HEK293T (cell line): ENCODE results near the gene ARMH4.

Experiments
- BHLHE40 ChIP-seq: fragments of 450-650 bp; IDR thresholded peaks from 2 replicates; pipeline ENCODE4 v1.6.1; 2016; ENCODE audit warnings: mild to moderate bottlenecking, moderate library complexity, borderline replicate concordance
- ELF4 ChIP-seq: fragments of 450-650 bp; IDR thresholded peaks from 2 replicates; pipeline ENCODE4 v1.6.1; 2017; ENCODE audit warnings: antibody characterized with exemption
- FOXA1 ChIP-seq: fragments of 450-650 bp; IDR thresholded peaks from 2 replicates; pipeline ENCODE4 v1.6.1; 2016; ENCODE audit warnings: mild to moderate bottlenecking
- FOXK2 ChIP-seq: fragments of 450-650 bp; IDR thresholded peaks from 2 replicates; pipeline ENCODE4 v1.6.1; 2016; ENCODE audit warnings: mild to moderate bottlenecking
- FOXM1 ChIP-seq: fragments of 450-650 bp; IDR thresholded peaks from 2 replicates; pipeline ENCODE4 v1.6.1; 2017; ENCODE audit warnings: mild to moderate bottlenecking, borderline replicate concordance
- HDGF ChIP-seq: fragments of 450-650 bp; IDR thresholded peaks from 2 replicates; pipeline ENCODE4 v1.6.1; 2017; ENCODE audit warnings: antibody characterized with exemption, borderline replicate concordance
- L3MBTL2 ChIP-seq: fragments of 450-650 bp; conservative IDR thresholded peaks from 2 replicates; pipeline ENCODE4 v1.6.1; 2016; ENCODE audit warnings: mild to moderate bottlenecking
- LEF1 ChIP-seq: fragments of 450-650 bp; IDR thresholded peaks from 2 replicates; pipeline ENCODE4 v1.6.1; 2017; ENCODE audit warnings: mild to moderate bottlenecking, borderline replicate concordance
- NFRKB ChIP-seq: fragments of 450-650 bp; IDR thresholded peaks from 2 replicates; pipeline ENCODE4 v1.6.1; 2016; ENCODE audit warnings: mild to moderate bottlenecking, moderate library complexity
- SP1 ChIP-seq: fragments of 450-650 bp; IDR thresholded peaks from 2 replicates; pipeline ENCODE4 v1.6.1; 2017
- SUZ12 ChIP-seq: fragments of 450-650 bp; IDR thresholded peaks from 2 replicates; pipeline ENCODE4 v1.6.1; 2016; ENCODE audit warnings: mild to moderate bottlenecking
- TARDBP ChIP-seq: fragments of 450-650 bp; IDR thresholded peaks from 2 replicates; pipeline ENCODE4 v1.6.1; 2016
- ZNF384 ChIP-seq: fragments of 450-650 bp; IDR thresholded peaks from 2 replicates; pipeline ENCODE4 v1.6.1; 2016
- TF ChIP-seq, protein P1 (sequence below): fragments of 450-650 bp; IDR thresholded peaks from 2 replicates; pipeline ENCODE4 v1.6.1; 2016

DNA sequence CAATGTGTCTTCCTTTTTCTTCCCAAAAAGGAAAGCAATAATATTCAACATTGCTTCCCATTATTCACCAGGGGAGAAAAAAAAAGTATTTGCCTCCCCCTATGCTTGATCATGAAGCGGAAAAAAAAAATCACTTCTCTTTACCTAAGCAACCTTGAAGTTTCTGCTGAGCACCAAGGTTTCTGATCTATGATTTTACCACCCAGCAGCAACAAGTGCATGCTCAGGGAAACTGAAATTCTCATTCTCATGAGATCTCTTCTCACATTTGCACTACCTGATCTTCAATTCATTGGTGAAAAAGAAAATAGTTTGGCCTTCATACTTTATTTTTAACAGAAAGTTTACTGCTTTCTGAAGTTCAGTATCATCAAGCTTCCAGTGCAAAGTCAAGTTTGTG is 125.8 kb downstream of the ARMH4 start:
- TF ChIP-seq SP1 (no peak), SUZ12 (no peak), LEF1 (no peak), FOXA1 (no peak), NFRKB (no peak), FOXM1 (no peak), TARDBP (no peak), ELF4 (no peak), L3MBTL2 (no peak), HDGF (no peak), ZNF384 (no peak), FOXK2 (no peak), BHLHE40 (no peak)
- TF ChIP-seq, protein P1, sequence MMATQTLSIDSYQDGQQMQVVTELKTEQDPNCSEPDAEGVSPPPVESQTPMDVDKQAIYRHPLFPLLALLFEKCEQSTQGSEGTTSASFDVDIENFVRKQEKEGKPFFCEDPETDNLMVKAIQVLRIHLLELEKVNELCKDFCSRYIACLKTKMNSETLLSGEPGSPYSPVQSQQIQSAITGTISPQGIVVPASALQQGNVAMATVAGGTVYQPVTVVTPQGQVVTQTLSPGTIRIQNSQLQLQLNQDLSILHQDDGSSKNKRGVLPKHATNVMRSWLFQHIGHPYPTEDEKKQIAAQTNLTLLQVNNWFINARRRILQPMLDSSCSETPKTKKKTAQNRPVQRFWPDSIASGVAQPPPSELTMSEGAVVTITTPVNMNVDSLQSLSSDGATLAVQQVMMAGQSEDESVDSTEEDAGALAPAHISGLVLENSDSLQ: no peak
